Lung (tissue), 12 donors: ENCODE data around the gene NME8. TPM values are rescaled to one million over a fixed set of nuclear protein-coding genes. Genes with fewer than 3 reads are reported as not detected.

ENCODE experiments used
- ATAC-seq: fragments of 200-7000 bp; cut with Tn5 transposase; one replicate; pipeline ENCODE4 v1.9.1; 2020; ENCODE audit warnings: moderate number of reproducible peaks; ENCODE audit not compliant: insufficient read depth, low FRiP score
- DNase-seq, 3 donors: peaks; one replicate each; pipeline ENCODE4 v3.0.0-alpha.2; 2013 to 2017
- H3K27ac ChIP-seq, 2 donors: one replicate each; pipeline ENCODE4 v1.5.1; 2013; ENCODE audit warnings: mild to moderate bottlenecking in 2 of 2, moderate library complexity in 2 of 2, control low read depth in 1 of 2, inconsistent platforms in 1 of 2, low read depth in 1 of 2, low read length in 1 of 2
- H3K27me3 ChIP-seq, 3 donors: one replicate each; pipeline ENCODE4 v1.5.1; 2013; ENCODE audit warnings: low read length in 2 of 3; ENCODE audit not compliant: control insufficient read depth in 3 of 3, insufficient read depth in 3 of 3
- H3K36me3 ChIP-seq, 4 donors: one replicate each; pipeline ENCODE4 v1.5.1; 2013; ENCODE audit warnings: low read length in 4 of 4, mild to moderate bottlenecking in 1 of 4, moderate library complexity in 1 of 4; ENCODE audit not compliant: control insufficient read depth in 4 of 4, insufficient read depth in 4 of 4
- H3K4me1 ChIP-seq, 5 donors: one replicate each; pipeline ENCODE4 v1.5.1; 2013; ENCODE audit warnings: low read length in 5 of 5, mild to moderate bottlenecking in 2 of 5, moderate library complexity in 1 of 5; ENCODE audit not compliant: control insufficient read depth in 5 of 5, insufficient read depth in 5 of 5
- H3K4me3 ChIP-seq: one replicate; pipeline ENCODE4 v1.5.1; 2013; ENCODE audit warnings: mild to moderate bottlenecking, control low read depth, moderate library complexity
- H3K9ac ChIP-seq, 2 donors: one replicate each; pipeline ENCODE4 v1.5.1; 2013; ENCODE audit warnings: low read length in 2 of 2, control low read depth in 1 of 2; ENCODE audit not compliant: insufficient read depth in 1 of 2
- H3K9me3 ChIP-seq, 4 donors: one replicate each; pipeline ENCODE4 v1.5.1; 2013; ENCODE audit warnings: low read length in 3 of 4, mild to moderate bottlenecking in 1 of 4, moderate library complexity in 1 of 4; ENCODE audit not compliant: control insufficient read depth in 4 of 4, insufficient read depth in 3 of 4
- CTCF ChIP-seq: IDR thresholded peaks from 2 replicates; pipeline ENCODE4 v1.5.1; 2012; ENCODE audit warnings: mild to moderate bottlenecking; ENCODE audit errors: control extremely low read depth, extremely low read depth
- WGBS, 2 donors: extraction: QIAGEN DNeasy Blood & Tissue Kit; methylation state at CpG; one replicate each; pipeline ENCODE4 v1.1.7; 2013; 5-methylcytosine and 5-hydroxymethylcytosine counted together
- polyA plus RNA-seq, 2 donors: library from polyadenylated mRNA; stranded (reverse); fragments of 200-250 nt; gene quantifications; one replicate each; pipeline ENCODE4 v1.2.1, GENCODE V29; 2013
- total RNA-seq, 2 donors: library from RNA; depleted of rRNA in 1 of 2; stranded (reverse); fragments of >200 nt in 1 of 2; gene quantifications; one replicate each; pipeline ENCODE4 v1.2.1, GENCODE V29; 2014 to 2021
- donor health status: control.
- donor health status: control.
- donor health status: Bipolar disorder and iron deficiency.
- donor health status: healthy.
- donor health status: DM: yes; HTN: yes; CAD: no.

The NME8 gene
- total and polyA plus RNA-seq, 4 donors: 0.28 to 1.8 (median 0.71) TPM

GRCh38 chr7:37823557-37823956 is 24.8 kb upstream of the NME8 start:
- DNase-seq: no peak
- no peak for TF ChIP-seq CTCF
- no peak for ATAC-seq

GRCh38 chr7:37825038-37825437 is 23.4 kb upstream of the NME8 start:
- WGBS, 2 donors: 39 to 46% methylated on average over 3 of the region's 3 CpGs
- Histone ChIP-seq H3K36me3 (no peaks in the 10 kb centered on the region), H3K9me3 (peaks cover 0 to 6% (median 2%) of the 10 kb centered on the region in 4 donors), H3K4me3 (no peak overlapping the region), H3K4me1 (peaks cover 0 to 6% (median 0%) of the 10 kb centered on the region in 5 donors), H3K27me3 (no peaks in the 10 kb centered on the region), H3K9ac (no peak overlapping the region), H3K27ac (no peak overlapping the region)
- no peak for ATAC-seq
- TF ChIP-seq CTCF: no peak
- DNase-seq: no peak

More at GRCh38 chr7:37823557-37823956, 24.8 kb upstream of the NME8 start:
- Histone ChIP-seq H3K27ac (no peak overlapping the region), H3K4me1 (peaks cover 0 to 6% (median 0%) of the 10 kb centered on the region in 5 donors), H3K36me3 (no peaks in the 10 kb centered on the region), H3K9me3 (peaks cover 0 to 6% (median 2%) of the 10 kb centered on the region in 4 donors), H3K9ac (no peak overlapping the region), H3K27me3 (no peaks in the 10 kb centered on the region), H3K4me3 (no peak overlapping the region)
- WGBS, 2 donors: 71 to 90% methylated on average over 2 of the region's 2 CpGs

GRCh38 chr7:37826825-37827224 is 21.6 kb upstream of the NME8 start:
- no peak for ATAC-seq
- Histone ChIP-seq H3K9ac (no peak overlapping the region), H3K36me3 (no peaks in the 10 kb centered on the region), H3K4me3 (no peak overlapping the region), H3K27ac (no peak overlapping the region), H3K4me1 (peaks cover 0 to 20% (median 0%) of the 10 kb centered on the region in 5 donors), H3K9me3 (no peaks in the 10 kb centered on the region), H3K27me3 (no peaks in the 10 kb centered on the region)
- TF ChIP-seq CTCF: no peak
- 65 to 73% methylated on average over 4 of the region's 4 CpGs for WGBS, 2 donors
- DNase-seq: peak in 1 of 3 donors; percentile 26

GRCh38 chr7:37831244-37831643 is 17.2 kb upstream of the NME8 start:
- 96 to 97% methylated on average over 2 of the region's 2 CpGs for WGBS, 2 donors
- Histone ChIP-seq H3K27me3 (no peaks in the 10 kb centered on the region), H3K36me3 (no peaks in the 10 kb centered on the region), H3K9me3 (no peaks in the 10 kb centered on the region), H3K4me3 (no peak overlapping the region), H3K27ac (no peak overlapping the region), H3K9ac (no peak overlapping the region), H3K4me1 (peaks cover 0 to 30% (median 6%) of the 10 kb centered on the region in 5 donors)
- DNase-seq (no peak), ATAC-seq (no peak)
- TF ChIP-seq CTCF: no peak
